Endothelial cell of hepatic sinusoid (primary cell): ENCODE data around the gene SCYL2.

ENCODE experiments used
- in situ Hi-C: cut with HindIII; loops from 2 replicates; pipeline ENCODE4 v1.10.0; 2017; ENCODE audit warnings: low sequenced_read_pairs

SCYL2 gene

DNA sequence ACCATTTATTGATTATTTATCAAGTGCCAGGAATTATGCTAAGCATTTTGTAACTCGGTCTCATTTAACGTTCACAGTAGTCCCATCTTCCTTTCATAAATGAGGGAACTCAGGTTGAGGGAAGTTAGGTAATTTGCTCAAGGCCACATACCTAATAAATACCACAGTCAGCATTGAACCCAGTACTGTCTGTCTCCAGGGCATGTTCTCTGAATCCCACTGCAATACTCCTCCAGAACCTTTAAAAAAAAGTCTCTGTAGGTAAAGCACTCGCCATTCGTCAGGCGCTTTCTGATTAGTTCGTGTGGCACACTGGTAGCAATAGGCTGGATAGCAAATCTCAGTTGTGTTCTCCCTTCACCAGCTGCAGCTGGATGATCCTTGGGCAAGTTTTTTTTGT lies 104.2 kb downstream of the SCYL2 start:
- in situ Hi-C loops: no loop called here

DNA sequence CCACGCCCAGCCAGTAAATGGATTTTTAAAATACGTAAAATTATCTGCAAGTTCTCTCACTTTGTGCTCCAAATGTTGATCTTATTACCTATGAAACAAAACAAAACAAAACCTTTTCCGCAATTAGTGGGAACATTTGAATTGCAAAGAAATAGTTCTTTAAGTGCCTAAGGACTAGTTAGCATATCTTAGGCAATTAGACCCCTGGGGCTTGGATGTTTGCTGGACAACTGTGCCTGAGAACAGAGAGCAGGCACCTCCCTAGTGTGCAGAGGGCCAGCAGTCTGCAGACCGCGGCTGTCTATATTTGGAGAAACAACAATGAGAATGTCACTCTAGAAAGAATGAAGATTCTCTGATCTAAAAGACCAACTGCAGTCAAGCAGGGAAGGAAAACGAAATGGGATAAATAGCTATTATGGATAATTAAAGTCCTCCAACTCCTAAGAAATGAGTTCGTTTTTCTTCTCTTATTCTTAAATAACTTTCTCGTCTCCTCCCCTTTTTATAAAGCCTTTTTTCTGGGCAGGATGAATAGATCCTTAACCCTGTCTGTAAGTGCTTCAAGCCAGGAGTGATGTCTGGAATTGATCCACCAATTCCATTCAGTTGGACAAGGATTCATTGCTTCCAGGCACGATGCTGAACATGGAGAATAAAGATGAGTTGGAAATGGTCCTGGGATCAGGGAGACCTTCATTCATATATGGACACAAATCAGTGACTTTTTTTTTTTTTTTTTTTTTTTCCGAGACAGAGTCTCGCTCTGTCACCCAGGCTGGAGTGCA lies 106.1 kb downstream of the SCYL2 start:
- in situ Hi-C loops: no loop called here

DNA sequence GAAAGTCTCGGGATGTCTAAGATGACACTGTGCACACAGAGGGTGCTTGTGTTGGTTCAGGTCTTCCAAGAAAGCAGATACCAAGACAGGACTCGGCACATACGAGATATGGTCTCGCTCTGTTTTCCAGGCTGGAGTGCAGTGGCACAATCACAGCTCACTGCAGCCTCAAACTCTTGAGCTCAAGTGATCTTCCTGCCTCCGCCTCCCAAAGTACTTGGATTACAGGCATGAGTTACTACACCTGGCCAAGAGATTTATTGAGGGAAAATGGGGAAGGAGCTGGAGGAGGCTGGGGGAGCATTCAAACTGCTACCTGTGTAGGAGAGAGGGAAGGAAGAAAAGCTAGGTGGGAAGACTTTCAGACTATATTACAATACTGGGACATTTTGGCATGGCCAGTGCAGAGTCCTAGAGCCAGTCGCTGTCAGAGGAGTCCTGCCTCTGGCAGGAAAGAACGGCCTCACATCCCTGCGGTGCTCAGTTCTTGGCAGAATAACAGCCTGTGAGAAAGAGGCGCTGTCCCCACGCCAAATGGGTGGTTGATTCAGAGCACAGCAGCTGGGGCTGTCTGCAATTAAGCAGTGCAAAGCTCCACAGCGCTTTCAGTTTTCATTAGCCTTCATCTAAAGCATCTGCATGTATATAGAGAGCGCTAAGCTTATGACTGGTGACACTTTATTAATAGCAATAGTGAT lies 108.2 kb downstream of the SCYL2 start:
- in situ Hi-C loops: loop anchor here (5.0 kb wide), 1 partner anchor 82 kb away; no protein-coding TSS in a partner anchor

DNA sequence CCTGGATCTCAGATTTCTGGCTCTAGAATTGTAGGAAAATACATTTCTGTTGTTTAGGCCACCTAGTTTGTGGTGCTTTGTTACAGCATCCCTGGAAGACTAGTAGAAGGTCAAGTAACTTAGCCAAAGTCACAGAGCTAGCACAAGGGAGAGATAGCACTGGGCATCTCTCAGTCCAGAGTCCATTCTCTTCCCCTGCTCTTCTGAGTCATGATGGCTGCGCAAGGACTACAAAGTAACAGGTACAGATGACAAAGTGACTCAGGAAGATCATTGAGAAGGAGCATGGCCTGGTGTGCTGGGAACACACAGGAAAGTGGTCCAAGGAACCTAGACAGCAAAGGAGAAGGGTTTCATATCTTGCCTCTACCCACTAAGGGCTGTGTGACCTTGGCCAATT lies 109.2 kb downstream of the SCYL2 start:
- in situ Hi-C loops: loop anchor here (5.0 kb wide), 1 partner anchor 81 kb away; no protein-coding TSS in a partner anchor

DNA sequence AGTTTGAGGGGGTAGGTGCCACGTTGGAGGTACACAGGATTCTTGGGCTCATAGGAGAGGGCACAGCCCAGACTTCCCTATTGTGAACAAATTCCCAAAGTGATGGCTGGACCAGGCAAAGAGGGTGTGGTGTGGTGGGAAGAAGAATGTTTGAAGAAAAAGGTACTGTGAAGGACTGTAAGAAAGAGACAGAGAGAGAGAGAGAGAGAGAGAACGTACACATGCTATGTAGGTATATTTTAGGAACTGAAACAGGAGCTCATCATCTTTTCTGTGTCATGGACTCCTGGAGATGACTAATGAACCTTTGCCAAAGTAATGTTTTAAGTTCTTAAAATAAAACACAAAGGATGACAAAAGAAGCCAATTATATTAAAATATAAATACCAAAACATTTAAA lies 114.4 kb downstream of the SCYL2 start:
- in situ Hi-C loops: no loop called here

DNA sequence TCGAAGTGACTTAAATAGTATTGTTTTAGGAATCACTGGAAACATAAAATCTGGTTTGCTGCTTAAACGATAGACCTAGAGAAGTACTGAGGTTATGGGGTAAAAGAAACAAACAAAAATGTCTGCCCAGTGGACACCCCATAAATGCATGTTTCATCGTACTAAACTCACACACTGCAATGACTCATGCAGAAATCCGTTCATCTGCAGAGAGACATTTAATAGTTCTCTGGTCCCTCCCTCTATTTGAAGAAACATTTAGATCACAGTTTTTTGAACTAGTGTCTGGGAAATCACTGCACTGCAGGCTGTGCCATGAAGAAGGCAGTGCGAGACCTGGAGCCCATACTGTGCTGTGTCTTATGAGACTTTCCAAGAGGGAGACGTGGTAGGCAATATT lies 115.4 kb downstream of the SCYL2 start:
- in situ Hi-C loops: no loop called here

DNA sequence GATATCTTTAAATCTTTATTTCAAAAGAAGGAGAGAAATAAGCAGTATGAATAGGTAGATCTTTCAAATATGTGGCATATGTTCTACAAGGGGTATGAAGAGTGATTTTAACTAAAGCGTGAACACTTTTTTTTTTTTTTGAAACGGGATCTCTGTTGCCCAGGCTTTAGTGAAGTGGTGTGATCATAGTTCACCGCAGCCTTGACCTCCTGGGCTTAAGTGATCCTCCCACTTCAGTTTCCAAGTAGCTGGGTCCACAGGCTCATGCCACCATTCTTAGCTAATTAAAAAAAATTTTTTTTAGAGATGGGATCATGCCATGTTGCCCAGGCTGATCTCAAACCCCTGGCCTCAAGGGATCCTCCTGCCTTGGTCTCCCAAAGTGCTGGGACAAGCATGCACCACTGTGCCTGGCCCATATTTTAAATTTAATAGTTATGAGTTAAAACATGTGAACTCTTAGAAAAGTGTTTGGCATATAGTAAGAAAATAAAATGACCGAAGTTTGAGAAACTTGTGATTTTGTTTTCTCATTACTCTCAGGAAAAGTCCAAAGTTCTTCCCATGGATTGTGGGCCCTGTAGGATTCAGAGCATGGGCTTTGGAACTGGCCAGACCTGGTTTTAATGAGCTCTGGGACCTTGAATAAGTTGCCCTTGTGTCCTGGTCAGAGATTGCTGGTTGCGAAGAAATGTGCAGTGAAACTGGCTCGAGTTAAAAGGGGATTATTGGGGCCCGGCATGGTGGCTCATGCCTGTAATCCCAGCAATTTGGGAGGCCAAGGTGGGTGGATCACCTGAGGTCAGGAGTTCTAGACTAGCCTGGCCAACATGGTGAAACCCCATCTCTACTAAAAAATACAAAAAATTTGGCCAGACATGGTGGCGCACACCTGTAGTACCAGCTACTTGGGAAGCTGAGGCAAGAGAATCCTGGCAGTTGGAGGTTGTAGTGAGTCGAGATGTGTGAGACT lies 116.9 kb downstream of the SCYL2 start:
- in situ Hi-C loops: no loop called here

DNA sequence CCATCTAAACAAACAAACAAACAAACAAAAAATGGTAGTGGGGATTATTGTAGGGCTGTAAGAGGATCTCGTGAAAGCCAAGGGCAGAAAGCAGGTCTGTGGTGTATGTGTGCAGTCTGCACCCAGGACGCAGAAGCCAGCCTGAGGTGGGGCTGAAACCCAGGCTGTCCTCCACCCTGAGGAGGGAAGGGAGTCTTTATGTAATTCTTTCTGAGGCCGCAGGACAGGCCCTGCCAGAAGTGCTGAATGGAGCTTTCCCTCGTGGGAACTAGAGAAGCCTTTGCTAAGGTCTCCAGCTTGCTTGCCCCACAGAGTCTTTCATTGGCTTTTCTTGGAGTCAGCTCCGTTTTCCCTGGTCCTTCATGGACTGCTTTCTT lies 117.6 kb downstream of the SCYL2 start:
- in situ Hi-C loops: no loop called here

DNA sequence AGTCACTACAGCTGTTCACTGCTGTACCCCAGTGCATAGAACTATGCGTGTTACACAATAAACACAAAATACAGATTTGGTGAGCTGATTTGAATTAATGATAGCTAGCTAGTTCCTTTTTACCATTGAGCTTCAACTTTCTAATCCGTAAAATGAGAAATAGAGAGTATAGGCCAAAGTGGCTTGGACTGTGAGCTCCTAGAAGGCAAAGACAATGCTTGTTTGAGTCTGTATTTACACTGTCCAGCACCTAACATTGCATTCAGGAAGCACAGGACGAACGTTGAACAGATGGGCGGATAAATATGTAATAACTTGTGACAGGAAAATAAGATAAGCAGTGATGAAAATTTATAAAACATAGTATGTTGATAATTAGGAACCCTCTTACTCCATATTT lies 121.4 kb downstream of the SCYL2 start:
- in situ Hi-C loops: no loop called here
